Vagina (tissue), 2 donors: ENCODE data around the gene HIC2.
"Not testable (repeated sequence)": the region's sequence is repeated elsewhere in the genome, so short reads cannot be mapped to it uniquely, and the experiment has no call there.

Experiments used
- CTCF ChIP-seq, 3 experiments: fragments of 450-650 bp in 2 of 3; fragments of 200-600 bp in 1 of 3; sonication (generic) in 1 of 3; IDR thresholded peaks; one replicate each; pipeline ENCODE4 v1.5.1; 2017 to 2019; ENCODE audit warnings: antibody characterized with exemption in 3 of 3, mild to moderate bottlenecking in 2 of 3, moderate library complexity in 2 of 3
- POLR2AphosphoS5 ChIP-seq, 2 donors: sonication (generic); formaldehyde crosslinking; IDR thresholded peaks; one replicate each; pipeline ENCODE4 v1.9.0; 2017; ENCODE audit warnings: antibody characterized with exemption in 2 of 2, mild to moderate bottlenecking in 2 of 2, low read depth in 1 of 2; ENCODE audit not compliant: insufficient read depth in 1 of 2

- TF ChIP-seq POLR2AphosphoS5 (IDR thresholded peaks at IDR 0.05; ENCODE audit: insufficient read depth in 1 of 2, low read depth in 1 of 2); CTCF (IDR thresholded peaks at IDR 0.05): not testable (repeated sequence)
These were observed 17.4 kb downstream of the HIC2 start for GRCh38 chr22:21434378-21435233.
